Stimulated activated CD4-positive, alpha-beta T cell treated with anti-CD3 and anti-CD28 coated beads, Interleukin-15, amount 100 ng/mL, for 48 hours (primary cell): Measurements from ENCODE around the gene EGLN1.
A peak's percentile ranks its signal among the peaks of the same experiment; 100 is the strongest.
"Not testable (repeated sequence)": the region's sequence is repeated elsewhere in the genome, so short reads cannot be mapped to it uniquely, and the experiment has no call there.

Experiments
- DNase-seq, 2 donors: peaks; one replicate each; pipeline ENCODE4 v3.0.0-alpha.2; 2020; ENCODE audit warnings: low read depth in 2 of 2

EGLN1 gene

DNA sequence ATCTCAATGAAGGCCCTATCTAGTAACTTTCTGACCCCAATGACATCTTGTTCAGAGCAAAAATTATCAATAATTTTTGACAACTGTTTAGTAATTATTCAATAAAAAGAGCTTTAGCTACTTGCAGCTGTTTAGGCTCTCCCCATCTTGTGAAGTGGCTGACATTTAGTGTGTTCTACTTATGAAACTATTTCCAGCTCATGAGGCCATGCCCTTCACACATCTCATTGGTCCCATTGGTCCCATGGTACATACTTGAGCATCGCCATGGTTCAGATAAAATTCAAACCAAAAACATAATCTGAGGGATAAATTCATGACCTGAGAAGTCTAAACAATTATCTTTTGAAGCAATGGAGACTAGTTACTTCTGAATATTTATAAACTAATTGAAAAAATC is 59.8 kb downstream of the EGLN1 start:
- no peak for DNase-seq

DNA sequence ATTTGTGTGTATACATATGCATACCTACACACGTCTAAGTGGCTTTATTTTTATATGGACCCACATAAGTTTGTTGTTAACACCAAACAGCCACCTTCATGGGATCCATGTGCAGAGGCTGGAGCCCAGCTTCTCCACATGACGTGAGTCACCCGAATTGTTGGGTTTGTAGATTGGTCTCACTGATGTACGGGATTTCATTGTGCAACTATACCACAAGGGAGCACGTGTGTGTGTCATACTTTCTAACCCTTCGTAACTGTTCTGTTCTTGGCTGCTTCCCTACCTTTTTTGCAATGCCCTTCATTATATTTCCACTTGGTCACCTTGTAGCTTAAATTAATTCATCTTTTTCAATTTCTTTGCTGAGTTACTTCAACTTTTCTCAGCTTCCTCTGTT is 63.0 kb downstream of the EGLN1 start:
- DNase-seq = no peak

DNA sequence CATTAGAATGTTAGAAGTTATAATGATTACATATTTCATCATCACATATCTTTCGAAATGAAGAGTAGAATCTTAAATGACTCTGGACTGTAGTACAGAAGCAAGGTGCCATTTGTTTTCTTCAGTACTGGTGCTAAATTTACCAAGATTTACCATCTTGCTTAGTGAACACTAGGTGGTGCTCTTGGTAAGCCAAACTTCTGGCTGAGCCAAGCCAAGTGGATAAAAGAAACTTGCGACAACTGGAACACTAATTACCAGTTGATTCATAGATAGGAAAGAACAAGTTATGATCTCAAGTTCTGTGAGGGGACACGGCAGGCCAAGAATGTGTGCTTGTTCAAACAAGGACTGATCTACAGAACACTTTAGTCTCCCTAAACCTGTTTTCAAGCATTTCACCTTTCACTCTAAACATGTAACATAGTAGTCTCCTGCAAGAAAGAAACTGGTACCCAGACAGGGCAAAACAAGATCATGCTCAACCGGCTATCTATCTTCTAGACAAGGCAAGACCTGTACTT is 64.2 kb downstream of the EGLN1 start:
- no peak for DNase-seq

DNA sequence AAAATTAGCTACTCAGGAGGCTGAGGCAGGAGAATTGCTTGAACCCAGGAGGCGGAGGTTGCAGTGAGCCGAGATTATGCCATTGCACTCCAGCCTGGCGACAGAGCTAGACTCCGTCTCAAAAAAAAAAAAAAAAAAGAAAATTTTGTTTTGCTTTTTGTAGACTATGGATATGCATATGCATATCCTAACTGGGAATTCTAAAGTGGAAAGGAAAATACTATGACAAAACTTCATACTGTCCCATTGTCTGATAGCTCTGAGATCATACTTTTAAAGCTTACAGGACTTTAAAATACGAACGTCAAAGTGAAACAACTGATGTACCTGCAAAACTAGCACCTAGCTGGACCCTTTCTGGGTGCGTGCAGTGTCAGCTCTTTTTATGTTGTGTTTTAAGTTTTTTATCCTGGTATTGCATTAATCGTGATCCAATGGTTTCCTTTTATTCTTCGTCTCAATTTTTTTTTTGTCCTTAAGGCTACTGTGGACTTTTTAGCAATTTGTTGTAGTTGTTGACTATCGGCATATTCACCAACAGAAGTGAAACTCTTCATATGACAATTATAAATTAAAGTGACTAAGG is 64.8 kb downstream of the EGLN1 start:
- DNase-seq = no peak

DNA sequence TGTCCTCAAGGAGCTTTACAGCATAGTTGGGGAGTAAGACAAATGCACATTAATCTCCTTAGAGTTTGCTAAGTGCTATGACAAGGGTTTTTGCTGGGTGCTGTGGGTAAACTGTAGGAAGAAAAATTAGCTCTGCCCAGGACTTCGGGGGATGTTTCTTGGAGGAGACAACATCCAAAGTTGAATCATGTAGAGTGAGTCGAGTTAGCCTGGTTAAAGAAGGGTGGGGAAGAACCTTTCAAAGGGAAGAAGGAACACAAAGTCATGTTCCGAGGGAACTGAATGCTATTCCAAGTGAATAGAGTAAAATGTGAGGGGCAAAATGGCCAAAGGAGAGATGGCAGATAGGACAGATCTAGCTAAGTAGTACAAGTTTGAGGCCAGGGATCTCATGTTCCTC is 66.9 kb downstream of the EGLN1 start:
- DNase-seq = no peak

DNA sequence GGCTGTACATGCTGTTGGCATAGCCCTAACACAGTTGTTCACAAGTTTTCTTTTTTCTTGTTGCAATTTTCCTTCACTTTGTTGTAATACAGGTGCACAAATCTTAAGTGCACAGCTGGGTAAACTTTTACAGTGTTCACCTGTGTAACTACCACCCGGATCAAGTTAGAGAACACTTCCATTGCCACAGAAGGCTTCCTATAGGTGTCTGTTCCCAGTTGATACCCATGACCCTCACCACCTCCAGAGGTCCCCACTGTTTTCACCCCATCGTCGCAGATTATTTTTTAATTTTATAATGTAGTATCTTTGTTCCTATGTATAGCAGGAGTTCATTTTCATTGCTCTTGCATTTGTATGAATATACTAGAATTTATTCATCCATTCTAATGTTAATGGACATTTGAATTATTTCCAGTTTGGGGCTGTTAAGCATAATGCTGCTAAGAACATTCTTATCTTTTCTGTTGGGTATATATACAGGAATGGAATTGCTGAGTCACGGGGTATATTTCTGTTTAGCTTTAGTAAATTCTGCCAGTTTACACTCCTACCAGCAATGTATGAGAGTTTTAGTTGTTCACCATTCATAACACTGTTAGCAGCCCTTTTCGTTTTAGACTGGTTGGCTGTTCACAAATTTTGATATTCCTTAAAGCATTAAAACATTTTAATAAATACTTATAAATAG is 67.6 kb downstream of the EGLN1 start:
- no peak for DNase-seq

DNA sequence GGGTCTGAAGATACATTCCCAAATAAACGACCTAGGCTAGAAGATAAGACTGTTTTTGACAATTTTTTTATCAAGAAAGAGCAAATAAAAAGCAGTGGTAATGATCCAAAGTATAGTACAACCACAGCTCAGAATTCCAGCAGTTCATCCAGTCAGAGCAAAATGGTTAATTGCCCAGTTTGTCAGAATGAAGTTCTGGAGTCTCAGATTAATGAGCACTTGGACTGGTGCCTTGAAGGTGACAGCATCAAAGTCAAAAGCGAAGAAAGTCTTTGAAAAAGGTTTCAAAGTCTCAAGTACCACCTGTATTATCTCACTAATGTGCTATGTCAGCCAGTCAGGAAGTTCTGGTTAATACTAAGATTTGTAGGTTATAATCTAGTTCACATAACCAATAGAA is 69.0 kb downstream of the EGLN1 start:
- DNase-seq = no peak

DNA sequence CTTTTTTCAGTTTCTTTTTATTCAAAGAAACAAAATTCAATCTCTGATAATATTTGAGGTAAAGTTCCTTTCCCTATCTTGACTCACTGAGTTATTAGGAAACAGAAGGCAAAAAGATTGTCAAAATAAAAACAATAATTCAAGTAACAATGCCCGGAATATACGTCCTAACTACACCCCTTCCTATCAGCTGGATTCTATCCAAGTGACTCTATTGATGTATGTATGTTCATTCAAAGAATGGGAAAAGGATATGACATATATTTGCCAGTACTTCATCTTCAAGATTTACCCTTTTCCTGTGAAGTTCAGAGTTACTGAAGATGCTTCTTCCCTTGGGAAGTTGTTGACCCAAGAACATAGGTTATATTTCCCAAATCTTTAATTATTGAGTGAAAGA is 70.3 kb downstream of the EGLN1 start:
- DNase-seq = no peak

DNA sequence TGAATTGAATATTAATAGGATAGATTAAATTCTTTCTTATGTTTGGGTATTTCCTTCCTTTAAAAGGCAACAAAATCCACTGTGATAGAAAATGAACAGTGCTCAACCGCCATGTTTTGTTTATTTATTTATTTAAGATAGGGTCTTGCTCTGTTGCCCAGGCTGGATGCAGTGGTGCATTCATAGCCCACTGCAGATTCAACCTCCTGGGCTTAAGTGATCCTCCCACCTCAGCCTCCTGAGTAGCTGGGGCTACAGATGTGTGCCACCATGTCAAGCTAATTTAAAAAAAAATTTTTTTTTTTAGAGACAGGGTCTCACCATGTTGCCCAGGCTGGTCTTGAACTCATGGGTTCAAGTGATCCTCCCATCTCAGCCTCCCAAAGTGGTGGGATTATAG is 73.2 kb downstream of the EGLN1 start:
- DNase-seq = not testable (repeated sequence)

DNA sequence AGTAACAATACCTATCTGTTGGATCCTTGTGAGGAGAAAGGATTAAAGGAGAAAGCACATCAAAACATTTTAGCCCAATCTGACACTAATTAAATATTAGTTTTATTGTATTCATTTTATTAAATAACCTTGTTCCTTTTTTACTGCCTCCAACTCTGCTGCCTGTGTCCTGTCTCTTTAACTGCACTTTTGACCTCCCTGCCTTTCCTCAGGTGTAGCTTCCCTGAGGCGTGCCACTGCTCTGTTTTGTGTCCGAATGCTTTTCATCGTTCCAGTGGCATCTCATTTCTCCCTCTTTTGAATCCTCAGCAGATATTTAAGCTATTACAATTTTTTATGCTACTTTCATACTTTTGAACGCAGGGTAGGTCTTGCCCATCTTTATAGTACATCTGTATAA is 73.6 kb downstream of the EGLN1 start:
- DNase-seq = no peak

DNA sequence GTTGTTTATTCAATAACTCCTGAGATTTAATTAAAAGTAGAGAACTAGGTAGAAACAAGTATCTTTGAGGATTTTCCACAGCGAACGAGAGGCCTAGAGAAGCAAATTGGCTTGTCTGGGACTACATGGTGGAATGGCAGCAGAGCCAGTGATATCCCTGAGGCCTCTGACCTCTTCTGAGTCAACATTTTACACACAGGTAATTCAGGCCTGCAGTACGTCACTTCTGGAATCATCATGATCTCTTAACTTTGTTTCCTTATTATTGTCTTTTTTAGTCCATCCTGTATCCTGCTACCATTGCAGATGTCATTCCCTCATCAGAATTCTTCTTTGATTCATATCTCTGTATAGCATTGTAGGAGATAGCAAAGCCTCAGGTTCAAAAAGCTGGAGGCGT is 74.1 kb downstream of the EGLN1 start:
- no peak for DNase-seq

DNA sequence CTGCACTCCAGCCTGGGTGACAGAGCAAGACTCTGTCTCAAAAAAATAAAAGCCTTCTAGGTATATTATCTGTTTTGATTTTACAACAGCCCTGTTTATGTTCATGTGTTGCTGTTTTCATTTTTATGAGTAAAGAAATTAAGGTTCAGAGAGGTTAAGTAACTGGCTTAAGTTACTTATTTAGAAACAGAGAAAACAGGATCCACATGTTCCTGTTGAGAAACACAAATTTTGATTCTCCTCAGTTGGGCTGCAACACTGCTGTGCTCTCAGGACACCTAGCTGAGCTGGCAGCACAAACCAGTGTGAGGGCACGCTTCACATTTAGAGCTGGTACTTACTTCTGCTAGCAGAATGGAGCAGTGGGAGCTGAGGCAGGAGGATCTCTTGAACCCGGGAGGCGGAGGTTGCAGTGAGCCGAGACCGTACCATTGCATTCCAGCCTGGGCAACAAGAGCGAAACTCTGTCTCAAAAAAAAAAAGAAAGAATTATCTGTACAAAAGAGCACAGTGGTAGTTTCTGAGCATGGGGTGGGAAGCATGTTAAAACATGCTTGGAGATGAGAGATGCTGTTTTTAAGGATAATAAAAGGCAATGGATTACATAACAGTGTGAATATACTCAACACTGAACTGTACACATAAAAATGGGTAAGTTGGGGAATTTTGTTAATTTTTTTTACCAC is 81.6 kb downstream of the EGLN1 start:
- no peak for DNase-seq

DNA sequence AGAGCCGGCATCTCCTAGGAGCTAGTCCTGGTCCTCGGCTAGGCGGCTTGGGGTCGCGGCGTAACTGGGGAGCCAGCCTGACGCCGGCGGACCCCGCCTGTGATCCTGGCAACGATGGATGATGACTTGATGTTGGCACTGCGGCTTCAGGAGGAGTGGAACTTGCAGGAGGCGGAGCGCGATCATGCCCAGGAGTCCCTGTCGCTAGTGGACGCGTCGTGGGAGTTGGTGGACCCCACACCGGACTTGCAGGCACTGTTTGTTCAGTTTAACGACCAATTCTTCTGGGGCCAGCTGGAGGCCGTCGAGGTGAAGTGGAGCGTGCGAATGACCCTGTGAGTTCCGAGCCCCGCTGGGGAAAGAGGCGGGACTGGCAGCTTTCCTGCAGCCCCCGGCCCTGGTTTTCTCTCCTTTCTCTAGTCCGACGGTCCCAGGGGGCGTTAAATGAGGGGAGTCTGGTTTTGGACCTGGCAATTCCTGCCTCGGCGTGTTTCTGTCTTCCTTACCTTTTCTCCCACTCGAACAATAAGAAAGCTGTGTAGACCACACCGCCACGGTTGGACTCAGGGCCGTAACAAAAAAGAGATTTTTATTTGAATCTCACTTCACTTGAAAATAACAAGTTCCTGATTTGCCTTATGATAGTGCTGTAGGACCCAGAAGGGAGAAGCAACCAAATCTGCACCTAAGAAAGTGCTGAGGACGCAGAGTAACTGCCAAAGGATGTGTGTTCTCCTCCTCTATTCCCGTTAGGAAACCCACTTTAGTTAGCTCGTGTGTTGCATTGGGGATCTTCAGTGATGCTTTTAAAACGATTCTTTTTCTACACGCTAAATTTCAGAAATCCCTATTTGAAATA is 83.6 kb downstream of the EGLN1 start, which contains the start of gene SPRTN:
Gene SPRTN (plus strand): TSS at position 24 of the 859 bp plus-strand sequence. CDS start 91 bp downstream, at position 115.
- no peak for DNase-seq

DNA sequence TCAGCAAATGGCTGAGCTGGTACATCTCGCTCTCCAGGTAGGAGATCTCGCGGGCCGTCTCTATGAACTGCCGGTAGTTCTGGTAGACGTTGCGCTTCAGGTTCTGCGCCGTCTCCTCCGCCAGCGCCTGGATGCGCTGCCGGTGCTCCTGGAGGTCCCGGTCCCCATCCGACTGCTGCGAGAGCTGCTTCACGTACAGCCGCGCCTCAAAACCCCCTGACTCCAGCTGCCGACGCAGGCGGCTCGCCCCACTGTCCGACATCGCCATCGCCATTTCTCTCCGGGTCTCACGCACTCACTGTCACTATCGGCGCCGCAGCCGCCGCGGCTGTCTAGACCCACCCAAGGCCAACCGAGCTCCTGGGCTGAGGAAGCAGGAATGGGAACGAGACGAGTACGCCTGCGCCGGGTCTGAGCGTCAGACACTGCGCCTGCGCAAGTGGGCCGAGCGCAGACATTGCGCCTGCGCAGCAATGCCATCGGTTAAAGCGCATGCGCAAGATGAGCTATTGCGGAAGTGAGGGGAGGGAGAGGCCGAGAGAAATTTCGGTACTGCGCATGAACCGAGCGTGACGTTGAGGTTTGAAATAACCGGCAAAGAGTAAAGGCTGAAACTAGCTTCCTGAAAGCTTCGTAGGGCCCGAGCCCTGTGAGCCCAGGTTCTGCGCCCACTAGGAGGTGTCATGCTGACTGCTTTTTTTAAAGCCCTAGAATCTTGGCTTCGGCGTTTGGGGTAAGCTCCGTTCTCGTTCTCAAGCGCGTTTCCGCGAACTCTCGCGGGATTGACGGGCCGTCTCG is 84.4 kb downstream of the EGLN1 start, which contains the start of gene EXOC8:
Gene EXOC8 (minus strand): TSS at position 381 of the 798 bp plus-strand sequence. CDS start 107 bp downstream, at position 274.
- DNase-seq = peak; percentile 89 to 91

DNA sequence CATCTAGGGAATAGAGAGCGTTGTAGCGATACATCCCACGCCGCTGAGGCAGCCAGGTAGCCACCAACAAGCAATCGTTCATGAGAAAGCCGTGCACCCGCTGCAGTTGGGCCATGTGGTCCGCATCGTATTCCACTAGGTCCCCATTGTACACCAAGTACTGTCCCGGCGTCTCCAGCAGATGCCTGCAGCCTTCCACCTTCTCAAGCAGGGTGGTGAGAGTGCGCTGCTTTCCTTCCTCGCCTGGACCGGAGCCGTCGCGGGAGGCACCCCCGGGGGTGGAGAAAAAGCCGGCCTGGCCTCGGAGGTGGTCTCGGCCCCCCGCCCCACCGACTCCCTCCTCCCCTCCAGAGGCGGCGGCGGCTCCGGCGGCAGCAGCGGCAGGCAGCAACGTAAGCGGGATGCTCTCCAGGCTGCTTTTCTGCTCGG is 85.0 kb downstream of the EGLN1 start:
- no peak for DNase-seq

DNA sequence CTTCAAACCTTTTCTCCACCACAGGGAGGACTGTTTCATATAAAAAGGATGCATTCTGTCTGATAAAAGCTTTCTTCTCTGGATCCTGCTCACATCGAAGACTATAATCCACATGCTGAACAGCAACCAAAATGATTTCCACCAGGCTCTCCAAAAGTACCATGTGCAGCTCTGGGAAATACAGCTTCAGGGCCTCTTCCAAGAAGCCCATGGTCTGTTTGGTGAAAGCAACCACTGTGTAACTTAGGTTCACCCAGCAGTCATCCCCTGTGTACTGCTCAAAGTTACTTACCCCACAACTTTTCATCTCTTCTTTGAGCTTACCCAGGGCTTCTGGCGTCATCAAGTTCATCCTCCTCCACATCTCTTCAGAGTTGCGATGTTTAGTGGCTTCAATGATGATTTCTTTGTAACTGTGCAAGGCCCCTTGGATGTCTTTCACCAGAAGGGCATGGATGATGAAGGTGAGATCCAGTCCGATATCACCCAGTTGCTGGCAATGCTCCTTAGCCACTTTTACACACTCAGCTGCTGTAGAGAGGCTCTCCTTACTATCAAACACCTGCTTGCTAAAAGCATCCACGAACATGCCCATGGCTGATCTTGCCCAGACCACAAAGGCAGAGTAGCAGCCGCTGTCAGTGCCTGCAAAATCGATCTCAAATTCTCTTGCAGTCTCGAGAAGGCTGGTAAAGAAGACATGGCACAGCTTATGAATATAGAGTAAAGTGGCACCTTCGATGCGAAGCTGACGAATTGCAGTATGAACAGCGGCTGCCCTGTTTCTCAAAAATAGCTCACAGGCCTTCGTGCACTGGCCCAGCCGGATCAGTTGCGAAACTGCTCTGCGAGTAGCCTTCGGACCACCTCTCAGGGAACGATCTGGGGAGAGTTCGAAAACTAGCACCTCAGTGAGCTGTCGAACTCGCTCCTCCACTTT is 86.2 kb downstream of the EGLN1 start:
- no peak for DNase-seq

DNA sequence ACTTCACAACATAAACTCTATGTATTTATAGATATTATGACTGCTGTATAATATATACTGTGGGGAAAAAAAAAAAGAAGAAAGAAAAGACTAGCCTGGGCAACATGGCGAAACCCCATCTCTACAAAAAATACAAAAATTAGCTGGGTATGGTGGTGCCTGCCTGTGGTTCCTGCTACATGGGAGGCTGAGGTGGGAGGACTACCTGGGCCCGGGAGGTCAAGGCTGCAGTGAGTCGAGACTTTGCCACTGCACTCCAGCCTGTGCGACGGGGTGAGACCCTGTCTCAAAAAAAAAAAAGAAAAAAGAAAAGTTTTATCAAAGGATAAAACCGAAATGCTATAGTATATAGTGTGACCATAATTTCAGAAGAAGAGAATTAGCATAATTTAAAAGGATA is 87.1 kb downstream of the EGLN1 start:
- no peak for DNase-seq

DNA sequence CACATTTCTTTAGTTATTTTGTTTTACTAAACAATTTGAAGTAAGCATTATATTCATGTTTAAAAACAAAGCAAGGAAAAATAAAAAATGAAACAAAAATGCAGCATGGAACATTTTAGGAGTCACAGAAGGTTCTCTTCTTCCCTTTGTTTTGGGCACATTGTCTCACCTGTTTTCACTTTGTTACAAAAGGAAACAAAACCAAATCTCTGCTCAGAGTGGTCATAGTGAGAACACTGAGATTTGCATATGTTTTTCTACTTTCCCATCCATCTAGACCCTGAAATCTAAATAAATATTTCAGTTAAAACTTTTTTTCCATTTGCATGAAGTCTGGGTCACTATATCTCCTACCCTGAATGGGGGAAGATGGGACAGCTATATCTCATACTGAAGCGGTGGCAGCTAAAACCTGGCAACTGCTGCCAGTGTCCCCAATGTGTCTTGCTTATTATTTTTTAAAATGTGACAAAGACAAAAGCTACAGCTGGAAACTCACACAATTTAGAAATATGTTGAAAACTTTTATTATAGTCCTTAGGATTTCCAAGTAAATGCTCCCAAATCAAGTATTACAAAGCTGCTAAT is 87.9 kb downstream of the EGLN1 start:
- no peak for DNase-seq

DNA sequence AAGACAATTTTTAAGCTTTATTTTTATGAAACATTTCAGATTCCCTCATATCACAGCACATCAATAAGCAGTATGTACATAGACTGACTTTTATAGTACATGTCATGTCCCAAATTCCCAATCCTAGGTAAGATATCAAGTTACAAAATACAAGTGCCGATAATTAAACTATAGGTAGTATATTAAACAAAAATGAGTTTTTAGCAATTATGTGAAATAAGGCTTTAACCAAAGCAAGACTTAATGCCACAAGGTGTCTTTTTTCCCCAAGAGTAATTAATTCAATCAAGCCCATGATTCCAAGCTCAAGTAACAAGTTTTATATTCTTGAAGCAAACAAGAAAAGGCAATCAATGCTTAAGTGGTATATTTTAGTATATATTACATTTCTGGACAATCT is 89.3 kb downstream of the EGLN1 start:
- DNase-seq = no peak
